HepG2 (cell line): ENCODE data around the gene TCEA3. TPM values are rescaled to one million over a fixed set of nuclear protein-coding genes. Genes with fewer than 3 reads are reported as not detected.
A peak's percentile ranks its signal among the peaks of the same experiment; 100 is the strongest.

ENCODE experiments used
- AHDC1 ChIP-seq: sonication (generic); formaldehyde crosslinking; IDR thresholded peaks from 2 replicates; pipeline ENCODE4 v1.5.1; 2020; ENCODE audit warnings: mild to moderate bottlenecking, missing genetic modification reagents, borderline replicate concordance
- CBX2 ChIP-seq, 2 experiments: fragments of 200-600 bp in 1 of 2; sonication (generic); formaldehyde crosslinking in 1 of 2; IDR thresholded peaks; 2 replicates each; pipeline versions ENCODE4 v1.7.0 to v1.8.1; 2018 to 2022; ENCODE audit warnings: low read depth in 2 of 2, low read length in 1 of 2, mild to moderate bottlenecking in 1 of 2, missing genetic modification reagents in 1 of 2
- ELF3 ChIP-seq: IDR thresholded peaks from 2 replicates; pipeline ENCODE4 v1.6.1; 2016; ENCODE audit warnings: missing genetic modification reagents, missing compliant biosample characterization
- HMG20A ChIP-seq: IDR thresholded peaks from 2 replicates; pipeline ENCODE4 v1.6.1; 2016; ENCODE audit warnings: borderline replicate concordance
- NFE2 ChIP-seq: sonication (generic); formaldehyde crosslinking; IDR thresholded peaks from 2 replicates; pipeline ENCODE4 v1.4.0; 2020; ENCODE audit warnings: missing genetic modification reagents
- NKX3-1 ChIP-seq: sonication (generic); formaldehyde crosslinking; IDR thresholded peaks from 2 replicates; pipeline ENCODE4 v1.5.0; 2020; ENCODE audit warnings: missing genetic modification reagents
- PTBP1 ChIP-seq: fragments of 200-400 bp; formaldehyde crosslinking; IDR thresholded peaks from 2 replicates; pipeline ENCODE4 v1.6.1; 2018; ENCODE audit warnings: low read length, low read depth; ENCODE audit not compliant: poor library complexity, severe bottlenecking
- REST ChIP-seq, 2 experiments: IDR thresholded peaks; 2 replicates each; pipeline ENCODE4 v1.6.1; 2011 to 2012; ENCODE audit warnings: low read length in 2 of 2, borderline replicate concordance in 1 of 2, low read depth in 1 of 2, mild to moderate bottlenecking in 1 of 2, moderate library complexity in 1 of 2
- ZBTB14 ChIP-seq: sonication (generic); formaldehyde crosslinking; IDR thresholded peaks from 2 replicates; pipeline ENCODE4 v1.4.0; 2020; ENCODE audit warnings: missing genetic modification reagents
- ZFP36 ChIP-seq: fragments of 150-350 bp; IDR thresholded peaks from 2 replicates; pipeline ENCODE4 v1.6.1; 2018; ENCODE audit warnings: borderline replicate concordance, low read length, low read depth; ENCODE audit not compliant: partially characterized antibody
- ZGPAT ChIP-seq: IDR thresholded peaks from 2 replicates; pipeline ENCODE4 v1.6.1; 2016; ENCODE audit warnings: mild to moderate bottlenecking
- ZNF331 ChIP-seq: sonication (generic); formaldehyde crosslinking; IDR thresholded peaks from 2 replicates; pipeline ENCODE4 v1.4.0; 2020; ENCODE audit warnings: missing genetic modification reagents
- ZNF367 ChIP-seq: sonication (generic); formaldehyde crosslinking; IDR thresholded peaks from 2 replicates; pipeline ENCODE4 v1.4.0; 2020; ENCODE audit warnings: missing genetic modification reagents, borderline replicate concordance
- ZNF781 ChIP-seq: sonication (generic); formaldehyde crosslinking; IDR thresholded peaks from 2 replicates; pipeline ENCODE4 v1.5.1; 2020; ENCODE audit warnings: borderline replicate concordance, mild to moderate bottlenecking, missing genetic modification reagents; ENCODE audit errors: not compliant biosample characterization
- polyA plus RNA-seq, 8 experiments: library from polyadenylated mRNA; depleted of rRNA in 3 of 8; stranded (reverse) in 7 of 8; unstranded in 1 of 8; fragments of >200 nt; fragmentation: Illumina TruSeq in 4 of 8; extraction: Trizol in 4 of 8; gene quantifications; 2 replicates each; pipeline versions ENCODE4 v1.2.1 to v1.2.3, GENCODE V29; 2011 to 2016; ENCODE audit warnings: low read depth in 4 of 8, missing spikeins in 1 of 8, mixed read lengths in 1 of 8; ENCODE audit not compliant: insufficient read depth in 1 of 8
- total RNA-seq, 5 experiments: library from RNA; depleted of rRNA; stranded (reverse); fragments of >200 nt; fragmentation: Illumina TruSeq; extraction: Trizol; gene quantifications; 2 replicates each; pipeline ENCODE4 v1.2.3, GENCODE V29; 2016; ENCODE audit warnings: low read depth in 1 of 5

Gene TCEA3
- total and polyA plus RNA-seq, 2 of the 13 experiments (the other 11 are each of a cell fraction or from before 2014, with no cell fraction given) = 55.5 to 84.6 TPM

- TF ChIP-seq AHDC1 = no peak
- no peak for TF ChIP-seq PTBP1
- TF ChIP-seq ZFP36 = no peak
- no peak for TF ChIP-seq NFE2 (CRISPR knock-in tag)
- no peak; the same call in 1 of the 2 replicates for TF ChIP-seq ZGPAT
- peak; percentile 24; the same call in 1 of the 2 replicates for TF ChIP-seq ELF3 (CRISPR knock-in tag)
- TF ChIP-seq ZNF367 (CRISPR knock-in tag) = peak; percentile 61; the same call in 1 of the 2 replicates
- TF ChIP-seq ZNF781 (CRISPR knock-in tag) = peak; percentile 39
- TF ChIP-seq REST (IDR thresholded peaks at IDR 0.05; ENCODE audit: borderline replicate concordance in 1 of 2, low read depth in 1 of 2, low read length in 2 of 2) = no peak
- TF ChIP-seq HMG20A (CRISPR knock-in tag) = no peak
- TF ChIP-seq NKX3-1 (CRISPR knock-in tag) = 0 out of 2 replicates have a peak, but pooled peaks have one; percentile 44
- 0 out of 2 replicates have a peak, but pooled peaks have one; percentile 26 for TF ChIP-seq ZNF331 (CRISPR knock-in tag)
- no peak for TF ChIP-seq CBX2 (IDR thresholded peaks at IDR 0.05; ENCODE audit: low read depth, low read length)
- no peak for TF ChIP-seq CBX2 (CRISPR knock-in tag; IDR thresholded peaks at IDR 0.05; ENCODE audit: low read depth)
- TF ChIP-seq ZBTB14 (CRISPR knock-in tag) = no peak
Observed at GRCh38 chr1:23367791-23368561, 56.6 kb downstream of the TCEA3 start (continued).
